ENCODE measurements around the gene RHOG. TPM values are rescaled to one million over a fixed set of nuclear protein-coding genes. Genes with fewer than 3 reads are reported as not detected.

Gene RHOG
- total RNA-seq, 1 experiment from 2014 or later = 26.4 TPM

DNA sequence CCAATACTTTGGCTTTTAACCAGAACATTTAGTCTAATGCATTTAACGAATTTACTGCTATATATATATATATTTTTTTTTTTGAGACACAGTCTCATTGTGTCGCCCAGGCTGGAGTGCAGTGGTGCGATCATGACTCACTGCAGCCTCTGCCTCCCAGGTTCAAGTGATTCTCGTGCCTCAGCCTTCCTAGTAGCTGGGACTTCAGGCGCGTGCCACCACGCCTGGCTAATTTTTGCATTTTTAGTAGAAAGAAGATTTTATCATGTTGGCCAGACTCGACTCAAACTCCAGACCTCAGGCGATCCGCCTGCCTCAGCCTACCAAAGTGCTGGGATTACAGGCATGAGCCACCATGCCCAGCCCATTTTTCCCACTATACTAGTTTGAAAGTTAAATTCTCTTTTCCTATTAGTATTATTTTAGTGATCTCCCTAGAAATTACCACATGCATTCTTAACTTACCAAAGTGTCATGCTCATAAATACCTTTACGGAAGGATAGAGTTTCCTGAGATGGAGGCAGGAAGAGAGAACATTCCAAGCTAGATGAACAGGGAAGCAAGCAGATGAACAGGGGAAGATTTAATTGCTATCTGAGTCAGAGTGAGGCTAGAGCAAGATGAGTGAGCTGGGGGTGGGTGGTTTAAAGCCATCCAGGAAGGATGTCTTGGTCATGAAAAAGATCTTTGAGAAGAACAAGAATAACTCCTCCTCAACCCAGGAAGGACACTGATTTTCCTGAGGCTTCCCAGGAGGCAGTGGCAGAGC is 36.8 kb downstream of the RHOG start:
- no peak overlapping the region for H2BK20ac ChIP-seq (ENCODE audit: low read depth, low read length, poor library complexity, severe bottlenecking)
- no peak overlapping the region for H3T11ph ChIP-seq (ENCODE audit: low read length)
- H3K27me3 Mint-ChIP-seq (ENCODE audit: low read depth) = no peaks in the 10 kb centered on the region
- WGBS (ENCODE audit: extremely low coverage, insufficient read length, low lambda C conversion rate) = no CpG with 5 or more reads among the region's 11 CpGs
- H3K79me1 ChIP-seq (ENCODE audit: insufficient read depth, low read depth, low read length, poor library complexity, severe bottlenecking) = no peaks in the 10 kb centered on the region
- no peaks in the 10 kb centered on the region for H4K20me1 ChIP-seq (ENCODE audit: control insufficient read depth, insufficient read depth, insufficient read length)
- H4K5ac ChIP-seq (ENCODE audit: insufficient read length, low read depth, low read length) = no peak overlapping the region
- no peak overlapping the region for H2AK5ac ChIP-seq (ENCODE audit: insufficient read length, low read length)
- TF ChIP-seq, protein P1, sequence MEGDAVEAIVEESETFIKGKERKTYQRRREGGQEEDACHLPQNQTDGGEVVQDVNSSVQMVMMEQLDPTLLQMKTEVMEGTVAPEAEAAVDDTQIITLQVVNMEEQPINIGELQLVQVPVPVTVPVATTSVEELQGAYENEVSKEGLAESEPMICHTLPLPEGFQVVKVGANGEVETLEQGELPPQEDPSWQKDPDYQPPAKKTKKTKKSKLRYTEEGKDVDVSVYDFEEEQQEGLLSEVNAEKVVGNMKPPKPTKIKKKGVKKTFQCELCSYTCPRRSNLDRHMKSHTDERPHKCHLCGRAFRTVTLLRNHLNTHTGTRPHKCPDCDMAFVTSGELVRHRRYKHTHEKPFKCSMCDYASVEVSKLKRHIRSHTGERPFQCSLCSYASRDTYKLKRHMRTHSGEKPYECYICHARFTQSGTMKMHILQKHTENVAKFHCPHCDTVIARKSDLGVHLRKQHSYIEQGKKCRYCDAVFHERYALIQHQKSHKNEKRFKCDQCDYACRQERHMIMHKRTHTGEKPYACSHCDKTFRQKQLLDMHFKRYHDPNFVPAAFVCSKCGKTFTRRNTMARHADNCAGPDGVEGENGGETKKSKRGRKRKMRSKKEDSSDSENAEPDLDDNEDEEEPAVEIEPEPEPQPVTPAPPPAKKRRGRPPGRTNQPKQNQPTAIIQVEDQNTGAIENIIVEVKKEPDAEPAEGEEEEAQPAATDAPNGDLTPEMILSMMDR (conservative IDR thresholded peaks at IDR 0.05) = no peak
- no peak overlapping the region for H3K14ac ChIP-seq (ENCODE audit: insufficient read depth, low read length)
- no peak overlapping the region for H2BK120ac ChIP-seq (ENCODE audit: low read depth, low read length, poor library complexity, severe bottlenecking)
- H3K18ac ChIP-seq (ENCODE audit: insufficient read length, low read depth, low read length) = no peak overlapping the region
- DNase-seq = no peak
- no peak overlapping the region for H2BK15ac ChIP-seq (ENCODE audit: low read depth, low read length)
- H3K79me2 ChIP-seq (ENCODE audit: insufficient read depth, low read length) = no peaks in the 10 kb centered on the region
- H3K23ac ChIP-seq (ENCODE audit: insufficient read length, low read depth, low read length) = no peak overlapping the region
- no peaks in the 10 kb centered on the region for H3K36me3 Mint-ChIP-seq (ENCODE audit: insufficient read depth in 1 of 3, low read depth in 3 of 3)
- no peak overlapping the region for H3K56ac ChIP-seq (ENCODE audit: insufficient read length, low read depth, low read length)
- H3K9me3 Mint-ChIP-seq = no peaks in the 10 kb centered on the region; a peak in 1 of 5 replicates
- no peak overlapping the region for H3K4ac ChIP-seq (ENCODE audit: low read depth, low read length)
- no peak overlapping the region for H3K27ac ChIP-seq (ENCODE audit: insufficient read length, low read depth, low read length)
- H4K8ac ChIP-seq (replicated peaks; ENCODE audit: insufficient read length, low read depth, low read length) = no peak overlapping the region
- no peak overlapping the region for H2BK5ac ChIP-seq (ENCODE audit: insufficient read length, low read length)
- peaks cover 7% of the 10 kb centered on the region for H3K23me2 ChIP-seq (ENCODE audit: insufficient read length, low read depth, low read length, poor library complexity, severe bottlenecking)
- peaks cover 6% of the 10 kb centered on the region in 2 experiments for H3K4me1 Mint-ChIP-seq
- H3K9ac ChIP-seq (ENCODE audit: extremely low read depth, insufficient read length, low read length) = no peak overlapping the region
- H4K91ac ChIP-seq (ENCODE audit: insufficient read length, low read depth, low read length) = no peak overlapping the region
- no peaks in the 10 kb centered on the region for H3K27me3 ChIP-seq (ENCODE audit: insufficient read depth, low read length)
- H3K27ac Mint-ChIP-seq = no peak overlapping the region; a peak in 1 of 7 replicates
- no peaks in the 10 kb centered on the region for H3K4me1 ChIP-seq (ENCODE audit: insufficient read depth, low read length)
- no peak overlapping the region for H2BK12ac ChIP-seq (ENCODE audit: insufficient read length, low read depth, low read length)
- H2AFZ ChIP-seq (ENCODE audit: low read length) = no peak overlapping the region
- H3K4me3 Mint-ChIP-seq = no peak overlapping the region
- H3K9me3 ChIP-seq (ENCODE audit: control insufficient read depth, low read depth, low read length) = no peaks in the 10 kb centered on the region
- no peak overlapping the region for H3K4me2 ChIP-seq (ENCODE audit: insufficient read depth, insufficient read length, low read length)

Data from H9 (cell line).